K562 treated with DMSO at 1 percent for 24 hours (cell line): ENCODE data around the gene EXOC5. TPM values are rescaled to one million over a fixed set of nuclear protein-coding genes. Genes with fewer than 3 reads are reported as not detected.

Experiments used
- total RNA-seq: library from RNA; unstranded; fragments of 300-600 nt; gene quantifications from 2 replicates; pipeline ENCODE4 v1.2.3, GENCODE V29; 2022; ENCODE audit warnings: low read depth; ENCODE audit not compliant: insufficient read depth

EXOC5 gene, protein sequence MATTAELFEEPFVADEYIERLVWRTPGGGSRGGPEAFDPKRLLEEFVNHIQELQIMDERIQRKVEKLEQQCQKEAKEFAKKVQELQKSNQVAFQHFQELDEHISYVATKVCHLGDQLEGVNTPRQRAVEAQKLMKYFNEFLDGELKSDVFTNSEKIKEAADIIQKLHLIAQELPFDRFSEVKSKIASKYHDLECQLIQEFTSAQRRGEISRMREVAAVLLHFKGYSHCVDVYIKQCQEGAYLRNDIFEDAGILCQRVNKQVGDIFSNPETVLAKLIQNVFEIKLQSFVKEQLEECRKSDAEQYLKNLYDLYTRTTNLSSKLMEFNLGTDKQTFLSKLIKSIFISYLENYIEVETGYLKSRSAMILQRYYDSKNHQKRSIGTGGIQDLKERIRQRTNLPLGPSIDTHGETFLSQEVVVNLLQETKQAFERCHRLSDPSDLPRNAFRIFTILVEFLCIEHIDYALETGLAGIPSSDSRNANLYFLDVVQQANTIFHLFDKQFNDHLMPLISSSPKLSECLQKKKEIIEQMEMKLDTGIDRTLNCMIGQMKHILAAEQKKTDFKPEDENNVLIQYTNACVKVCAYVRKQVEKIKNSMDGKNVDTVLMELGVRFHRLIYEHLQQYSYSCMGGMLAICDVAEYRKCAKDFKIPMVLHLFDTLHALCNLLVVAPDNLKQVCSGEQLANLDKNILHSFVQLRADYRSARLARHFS
- total RNA-seq, result 15.3 and 22.2 TPM in 2 replicates

DNA sequence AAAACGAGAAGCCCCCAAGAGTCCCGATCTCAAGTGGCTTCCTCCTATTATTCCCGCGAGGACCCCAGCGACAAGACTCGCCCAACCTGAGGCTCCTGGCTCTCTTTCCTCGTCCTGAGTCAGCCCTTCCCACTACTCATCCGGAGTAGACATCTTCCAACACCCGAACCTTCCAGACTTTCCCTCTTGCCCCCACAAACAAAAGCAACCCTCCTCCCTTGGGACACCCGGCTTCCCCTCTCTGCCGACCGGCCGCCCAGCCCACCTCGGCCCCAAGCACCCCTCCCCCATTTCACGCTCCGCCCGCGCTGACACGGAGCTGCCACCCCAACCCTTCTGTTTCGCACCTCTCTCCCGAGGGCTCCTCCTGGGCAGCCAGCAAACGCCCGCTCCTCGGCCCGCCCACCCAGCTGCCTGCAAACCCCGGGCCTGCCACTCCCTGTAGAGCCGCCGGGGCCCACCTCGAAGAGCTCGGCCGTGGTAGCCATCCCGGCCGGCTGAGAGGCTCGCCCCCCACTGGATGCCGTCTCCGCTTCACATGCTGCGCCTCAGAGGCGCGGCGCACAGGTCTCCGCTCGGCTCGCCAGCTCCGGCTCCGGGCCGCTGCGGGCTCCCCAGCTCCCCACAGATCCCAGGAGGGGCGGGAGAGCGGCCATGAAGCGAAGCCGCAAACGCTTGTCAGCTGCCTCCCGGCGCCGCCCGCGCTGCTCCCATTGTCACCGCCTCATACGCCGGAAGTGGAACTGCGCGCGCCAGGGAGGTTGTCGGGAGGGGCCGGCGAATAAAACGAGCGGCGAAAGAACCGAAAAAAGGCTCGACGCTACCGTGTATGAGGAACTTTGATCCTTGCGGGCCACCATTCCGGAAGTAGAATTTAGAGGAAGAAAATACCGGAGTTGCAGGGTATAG, at the start of gene EXOC5, which contains the start of gene AP5M1:
Gene EXOC5, minus strand, starts transcription at position 745 of the 909 bp plus-strand sequence. Its CDS starts 257 bp downstream, at position 488.
Gene AP5M1, plus strand, starts transcription at position 811 of the 909 bp plus-strand sequence. CDS start 344 bp downstream, outside the sequence.

Other genes starting within 250 kb of the EXOC5 start
- gene AP5M1, start 66 bp upstream of the EXOC5 start, total RNA-seq, result 9.7 and 13.6 TPM in 2 replicates
- gene NAA30, start 121.7 kb upstream of the EXOC5 start, total RNA-seq, result 4.0 and 4.3 TPM in 2 replicates
- gene CCDC198, start 225.0 kb upstream of the EXOC5 start, total RNA-seq, result not detected in 2 replicates